Esophagus muscularis mucosa (tissue), 4 donors: ENCODE results near the gene XPA. TPM values are rescaled to one million over a fixed set of nuclear protein-coding genes. Genes with fewer than 3 reads are reported as not detected.

Experiments used
- DNase-seq: peaks from one replicate; pipeline ENCODE4 v3.0.0-alpha.2; 2017; ENCODE audit errors: extremely low spot score
- H3K27ac ChIP-seq, 4 donors: fragments of 200-600 bp; sonication (generic); replicated peaks in 1 of 4; 1 replicate in 3 of 4; 2 replicates in 1 of 4; pipeline ENCODE4 v1.5.1; 2016 to 2019; ENCODE audit warnings: mild to moderate bottlenecking in 1 of 4
- H3K27me3 ChIP-seq, 4 donors: fragments of 200-600 bp; sonication (generic); one replicate each; pipeline versions ENCODE4 v1.5.1 to v1.6.0; 2016 to 2019
- H3K36me3 ChIP-seq, 4 donors: fragments of 200-600 bp; sonication (generic); one replicate each; pipeline ENCODE4 v1.5.1; 2016 to 2019
- H3K4me1 ChIP-seq, 4 donors: fragments of 200-600 bp; sonication (generic); one replicate each; pipeline ENCODE4 v1.5.1; 2016 to 2019
- H3K4me3 ChIP-seq, 4 donors: fragments of 200-600 bp; sonication (generic); 1 replicate in 2 of 4; 2 replicates in 2 of 4; pipeline ENCODE4 v1.5.1; 2016 to 2019; ENCODE audit warnings: mild to moderate bottlenecking in 4 of 4, moderate library complexity in 1 of 4
- H3K9me3 ChIP-seq, 4 donors: fragments of 200-600 bp; sonication (generic); 1 replicate in 3 of 4; 2 replicates in 1 of 4; pipeline ENCODE4 v1.5.1; 2016 to 2019
- CTCF ChIP-seq, 3 experiments: fragments of 200-600 bp in 2 of 3; fragments of 450-650 bp in 1 of 3; sonication (generic) in 2 of 3; IDR thresholded peaks; one replicate each; pipeline ENCODE4 v1.5.1; 2017 to 2019; ENCODE audit warnings: antibody characterized with exemption in 3 of 3, mild to moderate bottlenecking in 2 of 3, moderate library complexity in 1 of 3
- EP300 ChIP-seq: sonication (generic); formaldehyde crosslinking; IDR thresholded peaks from one replicate; pipeline ENCODE4 v1.6.1; 2017; ENCODE audit warnings: antibody characterized with exemption
- POLR2A ChIP-seq: fragments of 450-650 bp; IDR thresholded peaks from one replicate; pipeline ENCODE4 v1.6.1; 2017; ENCODE audit warnings: antibody characterized with exemption, moderate library complexity, mild to moderate bottlenecking, low read depth
- POLR2AphosphoS5 ChIP-seq, 2 donors: sonication (generic); formaldehyde crosslinking; IDR thresholded peaks; one replicate each; pipeline ENCODE4 v1.6.1; 2017; ENCODE audit warnings: antibody characterized with exemption in 2 of 2
- WGBS: methylation state at CpG from one replicate; pipeline ENCODE4 v1.1.5; 2018; 5-methylcytosine and 5-hydroxymethylcytosine counted together
- intact Hi-C: fragments of 100-400 bp; cut with DNase I; formaldehyde crosslinking; loops from one replicate; pipeline ENCODE4 v1.15.1; 2023
- total RNA-seq, 4 donors: library from RNA; depleted of rRNA; stranded (reverse); fragments of >200 nt; gene quantifications; one replicate each; pipeline versions ENCODE4 v1.1.0 to v1.2.1, GENCODE V29; 2016

The XPA gene
- total RNA-seq, 4 donors from 2014 or later, result 21.2 to 27.1 (median 22.9) TPM

GRCh38 chr9:97627624-97628023, 69.5 kb downstream of the XPA start:
- peaks cover 0 to 32% (median 14%) of the 10 kb centered on the region in 4 donors for H3K36me3 ChIP-seq
- no peaks in the 10 kb centered on the region for H3K27me3 ChIP-seq
- no peaks in the 10 kb centered on the region for H3K9me3 ChIP-seq
- 51% methylated on average over 5 of the region's 5 CpGs for WGBS
- DNase-seq, result no peak
- H3K4me1 ChIP-seq, result peaks cover 20 to 49% (median 39%) of the 10 kb centered on the region in 4 donors
- H3K27ac ChIP-seq, result peak overlapping the region in 3 of 4 donors; percentile 2 to 53 (median 38)
- intact Hi-C loops, result no loop called here
- H3K4me3 ChIP-seq, result peak overlapping the region in 2 of 4 donors; percentile 14 to 15
- TF ChIP-seq CTCF (IDR thresholded peaks at IDR 0.05) (no peak), POLR2A (no peak), POLR2AphosphoS5 (IDR thresholded peaks at IDR 0.05) (no peak), EP300 (no peak)

DNA sequence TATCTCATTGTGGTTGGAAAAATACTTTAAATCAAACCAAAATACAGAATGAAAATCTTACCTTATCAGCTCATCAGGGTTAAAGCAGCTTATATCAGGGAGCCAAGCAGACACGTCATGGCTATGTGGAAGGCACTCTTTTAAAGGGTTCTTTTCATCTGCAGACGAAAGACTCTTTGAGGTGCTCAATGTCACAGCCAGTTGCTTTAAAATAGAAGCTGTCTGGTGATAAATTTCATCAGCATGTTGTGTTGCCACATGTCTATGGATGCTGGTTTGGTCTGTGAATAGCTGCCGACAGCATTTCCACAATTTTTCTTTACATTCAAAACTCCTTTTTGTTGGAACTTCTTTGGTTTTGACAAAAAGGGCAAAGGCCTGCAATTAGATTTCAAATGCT, 71.5 kb downstream of the XPA start:
- no peak for TF ChIP-seq CTCF (IDR thresholded peaks at IDR 0.05)
- no peak for TF ChIP-seq POLR2AphosphoS5 (IDR thresholded peaks at IDR 0.05)
- TF ChIP-seq POLR2A, result no peak
- TF ChIP-seq EP300, result no peak
- 63% methylated on average over 3 of the region's 3 CpGs for WGBS
- no peak for DNase-seq
- Histone ChIP-seq H3K4me1 (peaks cover 10 to 34% (median 24%) of the 10 kb centered on the region in 4 donors), H3K9me3 (no peaks in the 10 kb centered on the region), H3K36me3 (peaks cover 0 to 51% (median 28%) of the 10 kb centered on the region in 4 donors), H3K4me3 (no peak overlapping the region), H3K27ac (no peak overlapping the region), H3K27me3 (no peaks in the 10 kb centered on the region)
- intact Hi-C loops, result no loop called here

Other genes with a start within 250 kb of the XPA start
- 10 to 100 TPM; 68.4 to 97.6 (median 71.6) TPM for gene TMOD1, start 195.7 kb downstream of the XPA start, total RNA-seq
- 10 to 100 TPM; 22.9 to 25.3 (median 23.5) TPM for gene TSTD2, start 64.0 kb downstream of the XPA start, total RNA-seq
- gene NCBP1, start 63.5 kb downstream of the XPA start, total RNA-seq, result 10 to 100 TPM; 12.0 to 14.8 (median 14.6) TPM
- not detected for gene FOXE1, start 155.9 kb upstream of the XPA start, total RNA-seq
- gene TRMO, start 225.2 kb upstream of the XPA start, total RNA-seq, result 10 to 100 TPM; 16.6 to 22.7 (median 18.8) TPM
- gene HEMGN, start 240.8 kb upstream of the XPA start, total RNA-seq, result 1 to 10 TPM in 1 of 4 donors, not detected in 3; 1.2 TPM